ENCODE results near the gene HTT. TPM values are rescaled to one million over a fixed set of nuclear protein-coding genes. Genes with fewer than 3 reads are reported as not detected.

HTT gene
- total RNA-seq, 2 donors from 2014 or later: 56.3 to 89.5 TPM

- Histone ChIP-seq H3K4me3 (peak overlapping the region; percentile 44), H3K27ac (no peak overlapping the region), H3K9me3 (no peaks in the 10 kb centered on the region), H3K27me3 (replicated peaks; ENCODE audit: insufficient read depth) (no peaks in the 10 kb centered on the region), H3K4me1 (ENCODE audit: control insufficient read depth in 1 of 2, low read depth in 2 of 2) (peaks cover 0 to 13% of the 10 kb centered on the region in 2 donors), H3K36me3 (no peaks in the 10 kb centered on the region)
- DNase-seq (ENCODE audit: low spot score): no peak
- TF ChIP-seq, protein P1, sequence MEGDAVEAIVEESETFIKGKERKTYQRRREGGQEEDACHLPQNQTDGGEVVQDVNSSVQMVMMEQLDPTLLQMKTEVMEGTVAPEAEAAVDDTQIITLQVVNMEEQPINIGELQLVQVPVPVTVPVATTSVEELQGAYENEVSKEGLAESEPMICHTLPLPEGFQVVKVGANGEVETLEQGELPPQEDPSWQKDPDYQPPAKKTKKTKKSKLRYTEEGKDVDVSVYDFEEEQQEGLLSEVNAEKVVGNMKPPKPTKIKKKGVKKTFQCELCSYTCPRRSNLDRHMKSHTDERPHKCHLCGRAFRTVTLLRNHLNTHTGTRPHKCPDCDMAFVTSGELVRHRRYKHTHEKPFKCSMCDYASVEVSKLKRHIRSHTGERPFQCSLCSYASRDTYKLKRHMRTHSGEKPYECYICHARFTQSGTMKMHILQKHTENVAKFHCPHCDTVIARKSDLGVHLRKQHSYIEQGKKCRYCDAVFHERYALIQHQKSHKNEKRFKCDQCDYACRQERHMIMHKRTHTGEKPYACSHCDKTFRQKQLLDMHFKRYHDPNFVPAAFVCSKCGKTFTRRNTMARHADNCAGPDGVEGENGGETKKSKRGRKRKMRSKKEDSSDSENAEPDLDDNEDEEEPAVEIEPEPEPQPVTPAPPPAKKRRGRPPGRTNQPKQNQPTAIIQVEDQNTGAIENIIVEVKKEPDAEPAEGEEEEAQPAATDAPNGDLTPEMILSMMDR (IDR thresholded peaks at IDR 0.05): no peak
- ATAC-seq (ENCODE audit: insufficient number of reproducible peaks, low FRiP score, low read depth): no peak
Measured at GRCh38 chr4:3269991-3270611, 195.6 kb downstream of the HTT start.

DNA sequence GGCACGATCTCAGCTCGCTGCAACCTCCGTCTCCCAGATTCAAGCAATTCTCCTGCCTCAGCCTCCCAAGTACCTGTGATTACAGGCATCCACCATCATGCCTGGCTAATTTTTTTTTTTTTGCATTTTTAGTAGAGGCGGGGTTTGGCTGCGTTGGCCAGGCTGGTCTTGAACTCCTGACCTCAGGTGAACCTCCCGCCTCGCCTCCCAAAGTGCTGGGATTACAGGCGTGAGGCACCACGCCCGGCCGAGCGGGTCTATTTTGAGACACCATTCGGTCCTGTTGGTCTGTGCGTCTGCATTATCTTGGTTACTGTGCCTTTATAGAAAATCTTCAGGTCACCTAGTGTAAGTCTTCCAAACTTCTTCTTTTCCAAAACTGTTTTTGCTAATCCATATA is 196.7 kb downstream of the HTT start:
- H3K27me3 ChIP-seq (replicated peaks; ENCODE audit: insufficient read depth): no peaks in the 10 kb centered on the region
- ATAC-seq (ENCODE audit: insufficient number of reproducible peaks, low FRiP score, low read depth) (no peak), DNase-seq (ENCODE audit: low spot score) (no peak)
- H3K4me1 ChIP-seq (ENCODE audit: control insufficient read depth in 1 of 2, low read depth in 2 of 2): peaks cover 0 to 13% of the 10 kb centered on the region in 2 donors
- TF ChIP-seq, protein P1 (IDR thresholded peaks at IDR 0.05): no peak
- no peaks in the 10 kb centered on the region for H3K9me3 ChIP-seq
- H3K27ac ChIP-seq: no peak overlapping the region
- H3K36me3 ChIP-seq: no peaks in the 10 kb centered on the region
- H3K4me3 ChIP-seq: no peak overlapping the region

DNA sequence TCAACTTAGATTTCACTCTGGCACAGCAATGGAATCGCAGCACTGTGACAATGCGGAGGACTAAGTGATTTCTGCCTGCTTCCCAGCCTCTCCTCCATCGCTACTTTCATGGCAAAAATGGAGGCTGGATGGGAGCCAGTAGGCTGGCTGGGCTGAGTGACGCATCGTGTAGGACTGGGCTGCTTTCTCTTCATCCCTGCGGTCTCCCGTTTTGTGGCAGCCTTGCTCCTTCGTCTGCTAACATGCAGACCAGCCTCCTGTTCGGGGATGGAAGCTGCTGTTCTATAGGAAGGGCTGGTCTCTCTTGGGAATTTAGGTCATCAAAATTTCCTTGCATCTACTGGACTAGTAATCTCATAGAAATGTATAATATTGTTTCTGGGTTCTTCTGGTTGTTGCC is 202.5 kb downstream of the HTT start:
- no peaks in the 10 kb centered on the region for H3K27me3 ChIP-seq (replicated peaks; ENCODE audit: insufficient read depth)
- H3K4me1 ChIP-seq (ENCODE audit: control insufficient read depth in 1 of 2, low read depth in 2 of 2): no peaks in the 10 kb centered on the region
- peak overlapping the region; percentile 28 for H3K4me3 ChIP-seq
- no peaks in the 10 kb centered on the region for H3K36me3 ChIP-seq
- no peaks in the 10 kb centered on the region for H3K9me3 ChIP-seq
- no peak overlapping the region for H3K27ac ChIP-seq
- DNase-seq (ENCODE audit: low spot score) (no peak), ATAC-seq (ENCODE audit: insufficient number of reproducible peaks, low FRiP score, low read depth) (no peak)
- TF ChIP-seq, protein P1 (IDR thresholded peaks at IDR 0.05): no peak

DNA sequence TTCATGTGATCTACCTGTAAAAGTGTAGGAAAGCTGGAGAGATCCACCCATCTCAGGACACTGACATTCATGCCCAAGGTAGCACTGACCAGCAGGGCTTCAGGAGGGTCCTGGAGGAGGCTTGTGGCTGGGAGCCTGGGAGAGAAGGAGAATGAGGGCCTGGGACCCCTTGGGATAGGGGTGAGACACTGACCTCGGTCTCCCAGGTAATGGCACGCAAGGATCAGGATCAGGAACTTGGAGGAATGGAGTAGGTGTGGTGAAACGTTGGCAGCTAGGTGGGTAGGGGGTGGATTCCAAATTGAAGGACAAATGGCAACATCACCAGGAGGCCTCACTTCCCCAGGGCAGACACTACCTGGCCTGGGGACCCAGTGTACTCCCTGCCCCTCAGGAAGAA is 206.0 kb downstream of the HTT start:
- TF ChIP-seq, protein P1 (IDR thresholded peaks at IDR 0.05): no peak
- no peak for DNase-seq (ENCODE audit: low spot score)
- ATAC-seq (ENCODE audit: insufficient number of reproducible peaks, low FRiP score, low read depth): no peak
- H3K27me3 ChIP-seq (replicated peaks; ENCODE audit: insufficient read depth): no peaks in the 10 kb centered on the region
- H3K27ac ChIP-seq: no peak overlapping the region
- H3K4me3 ChIP-seq: no peak overlapping the region
- H3K36me3 ChIP-seq: no peaks in the 10 kb centered on the region
- no peaks in the 10 kb centered on the region for H3K9me3 ChIP-seq
- H3K4me1 ChIP-seq (ENCODE audit: control insufficient read depth in 1 of 2, low read depth in 2 of 2): peaks cover 0 to 1% of the 10 kb centered on the region in 2 donors

DNA sequence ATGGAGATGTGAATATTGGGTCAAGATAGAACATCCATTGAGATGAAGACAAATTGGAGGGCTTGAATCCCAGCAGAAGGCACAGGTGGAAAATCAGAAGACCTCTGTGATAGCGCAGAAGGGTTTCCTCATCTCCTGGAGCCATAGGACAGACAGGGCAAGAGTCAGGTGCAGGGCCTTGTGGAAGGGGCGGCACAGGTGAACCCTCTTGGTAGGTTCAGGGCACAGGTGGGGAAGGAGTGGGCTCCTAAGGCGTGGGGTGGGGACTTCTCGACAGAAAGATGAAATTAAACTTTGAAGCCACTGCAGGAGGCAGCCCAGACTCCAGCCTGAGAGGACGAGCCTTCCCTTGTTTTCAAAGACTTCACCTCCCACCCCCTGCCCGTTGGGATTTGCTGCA is 209.0 kb downstream of the HTT start:
- DNase-seq (ENCODE audit: low spot score): no peak
- no peak overlapping the region for H3K4me3 ChIP-seq
- peaks cover 5% of the 10 kb centered on the region for H3K27me3 ChIP-seq (replicated peaks; ENCODE audit: insufficient read depth)
- no peaks in the 10 kb centered on the region for H3K9me3 ChIP-seq
- H3K4me1 ChIP-seq (ENCODE audit: control insufficient read depth in 1 of 2, low read depth in 2 of 2): peaks cover 0 to 7% of the 10 kb centered on the region in 2 donors
- no peak for ATAC-seq (ENCODE audit: insufficient number of reproducible peaks, low FRiP score, low read depth)
- TF ChIP-seq, protein P1 (IDR thresholded peaks at IDR 0.05): no peak
- H3K36me3 ChIP-seq: no peaks in the 10 kb centered on the region
- no peak overlapping the region for H3K27ac ChIP-seq

Measured in thoracic aorta (tissue), 2 donors.